ENCODE measurements around the gene CDH15. TPM values are rescaled to one million over a fixed set of nuclear protein-coding genes. Genes with fewer than 3 reads are reported as not detected.

The CDH15 gene
- total and polyA plus RNA-seq, 2 of the 13 experiments (the other 11 are each of a cell fraction or from before 2014, with no cell fraction given), result 0.74 to 2.2 TPM

GRCh38 chr16:89197033-89197632, 25.6 kb downstream of the CDH15 start (continued):
- TF ChIP-seq ZNF224 (CRISPR knock-in tag; IDR thresholded peaks at IDR 0.05) (no peak), ZNF18 (CRISPR knock-in tag; IDR thresholded peaks at IDR 0.05; ENCODE audit: insufficient replicate concordance) (no peak), ZNF775 (CRISPR knock-in tag; IDR thresholded peaks at IDR 0.05; ENCODE audit: borderline replicate concordance) (no peak), FOXM1 (CRISPR knock-in tag; IDR thresholded peaks at IDR 0.05) (0 out of 2 replicates have a peak, but pooled peaks have one; percentile 14), ERF (CRISPR knock-in tag; IDR thresholded peaks at IDR 0.05) (no peak), BRF2 (CRISPR knock-in tag; IDR thresholded peaks at IDR 0.05) (no peak), ZNF235 (CRISPR knock-in tag; IDR thresholded peaks at IDR 0.05; ENCODE audit: borderline replicate concordance) (no peak), KLF16 (CRISPR knock-in tag; IDR thresholded peaks at IDR 0.05) (no peak), REXO4 (CRISPR knock-in tag; IDR thresholded peaks at IDR 0.05; ENCODE audit: borderline replicate concordance) (no peak), TFDP1 (CRISPR knock-in tag; IDR thresholded peaks at IDR 0.05; ENCODE audit: borderline replicate concordance) (no peak), HNRNPL (IDR thresholded peaks at IDR 0.05; ENCODE audit: low read depth, low read length) (no peak), PBX3 (CRISPR knock-in tag; IDR thresholded peaks at IDR 0.05; ENCODE audit: borderline replicate concordance) (no peak), TEAD3 (CRISPR knock-in tag; optimal IDR thresholded peaks at IDR 0.05; ENCODE audit: borderline replicate concordance) (no peak), ZNF468 (CRISPR knock-in tag; IDR thresholded peaks at IDR 0.05) (no peak), TSC22D2 (CRISPR knock-in tag; IDR thresholded peaks at IDR 0.05; ENCODE audit: borderline replicate concordance) (no peak), NBN (conservative IDR thresholded peaks at IDR 0.05) (no peak), ZNF331 (CRISPR knock-in tag; IDR thresholded peaks at IDR 0.05) (no peak), ZNF484 (CRISPR knock-in tag; IDR thresholded peaks at IDR 0.05; ENCODE audit: borderline replicate concordance, low read depth) (peak; percentile 19; the same call in 1 of the 2 replicates), SP2 (CRISPR knock-in tag; IDR thresholded peaks at IDR 0.05) (no peak), BATF2 (CRISPR knock-in tag; IDR thresholded peaks at IDR 0.05) (no peak), CHCHD3 (CRISPR knock-in tag; IDR thresholded peaks at IDR 0.05) (no peak), IRF1 (CRISPR knock-in tag; IDR thresholded peaks at IDR 0.05; ENCODE audit: low read depth) (no peak), SNRNP70 (IDR thresholded peaks at IDR 0.05; ENCODE audit: low read depth, low read length) (no peak), ZNF33A (CRISPR knock-in tag; IDR thresholded peaks at IDR 0.05; ENCODE audit: borderline replicate concordance) (no peak), KDM1A (CRISPR knock-in tag; IDR thresholded peaks at IDR 0.05) (no peak)
